ENCODE data around the gene RB1.
"Not testable (repeated sequence)": the region's sequence is repeated elsewhere in the genome, so short reads cannot be mapped to it uniquely, and the experiment has no call there.

RB1 gene

DNA sequence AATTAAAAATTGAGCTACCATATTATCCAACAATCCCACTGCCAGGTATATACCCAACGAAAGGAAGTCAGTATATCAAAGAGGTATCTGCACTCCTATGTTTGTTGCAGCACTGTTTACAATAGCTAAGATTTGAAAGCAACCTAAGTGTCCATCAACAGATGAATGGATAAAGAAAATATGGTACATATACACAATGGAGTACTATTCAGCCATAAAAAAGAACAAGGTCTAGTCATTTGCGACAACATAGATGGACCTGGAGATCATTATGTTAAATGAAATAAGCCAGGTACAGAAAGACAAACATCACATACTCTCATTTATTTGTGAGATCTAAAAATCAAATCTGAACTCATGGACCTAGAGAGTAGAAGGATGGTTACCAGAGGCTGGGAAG lies 52.0 kb downstream of the RB1 start:
- not testable (repeated sequence) for DNase-seq

DNA sequence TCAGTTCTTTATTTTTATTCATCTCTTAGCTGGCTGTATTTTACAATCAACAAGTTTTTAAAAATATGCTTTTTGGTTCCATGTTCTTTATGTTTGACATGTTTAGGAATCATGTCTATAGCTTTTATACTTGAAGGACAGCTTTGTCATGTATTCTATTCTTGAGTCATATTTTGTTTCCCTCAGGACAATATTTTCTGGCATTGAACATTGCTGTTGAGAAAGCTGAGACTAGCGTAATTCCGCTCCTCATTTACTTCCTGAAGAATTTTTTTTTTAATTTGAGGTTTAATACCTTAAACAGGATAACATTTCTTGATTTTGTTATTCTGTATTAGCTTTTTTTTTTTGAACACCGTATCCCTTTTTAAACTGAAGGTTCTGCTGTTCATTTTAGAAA lies 53.2 kb downstream of the RB1 start:
- no peak for DNase-seq

DNA sequence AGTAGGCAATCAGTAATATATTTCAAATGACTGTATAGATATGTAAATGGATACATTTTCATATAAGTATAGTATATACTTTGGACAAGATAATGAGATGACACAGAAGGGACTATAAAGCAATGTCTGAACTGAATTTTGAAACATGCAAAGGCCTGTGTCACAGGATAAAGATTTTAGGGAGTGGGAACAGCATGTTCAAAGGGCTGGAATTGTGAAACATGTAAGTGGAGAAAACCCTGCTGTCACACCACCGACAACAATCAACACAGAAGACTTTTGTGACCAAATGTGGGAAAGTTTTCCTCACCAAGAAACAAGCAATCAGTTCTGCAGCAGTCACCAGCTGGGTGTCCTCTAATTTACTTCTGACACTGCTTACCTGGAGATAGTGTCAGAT lies 66.4 kb downstream of the RB1 start:
- no peak for DNase-seq

DNA sequence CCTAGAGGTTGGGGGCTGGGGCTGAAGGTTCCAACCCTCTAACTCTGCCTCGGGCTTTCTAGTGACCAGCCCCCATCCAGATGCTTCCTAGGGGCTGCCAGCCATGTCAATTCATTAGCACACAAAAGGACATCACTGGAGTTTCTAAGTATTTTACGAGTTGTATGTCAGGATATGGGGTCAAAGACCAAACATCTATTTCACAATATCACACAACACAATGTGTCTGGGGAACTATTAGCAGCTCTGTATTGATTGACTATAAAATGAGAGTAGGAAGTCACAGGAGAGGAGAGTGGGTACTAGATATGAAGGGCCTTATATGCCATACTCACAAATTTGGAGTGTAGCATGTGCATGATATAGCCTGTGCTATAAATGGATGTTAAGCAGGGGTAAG lies 67.3 kb downstream of the RB1 start:
- no peak for DNase-seq

DNA sequence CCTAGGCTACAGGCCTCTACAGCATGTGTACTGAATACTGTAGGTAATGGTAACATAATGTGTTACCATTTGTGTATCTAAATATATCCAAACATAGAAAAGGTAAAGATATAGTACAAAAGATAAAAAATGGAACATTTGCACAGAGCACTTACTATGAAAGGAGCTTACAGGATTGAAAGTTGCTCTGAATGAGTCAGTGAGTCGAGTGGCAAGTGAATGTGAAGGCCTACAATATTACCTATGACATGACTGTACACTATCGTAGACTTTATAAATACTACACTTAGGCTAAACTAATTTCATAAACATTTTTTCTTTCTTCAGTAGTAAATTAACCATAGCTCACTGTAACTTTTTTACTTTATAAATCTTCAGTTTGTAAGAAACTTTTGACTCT lies 74.3 kb downstream of the RB1 start:
- no peak for DNase-seq

DNA sequence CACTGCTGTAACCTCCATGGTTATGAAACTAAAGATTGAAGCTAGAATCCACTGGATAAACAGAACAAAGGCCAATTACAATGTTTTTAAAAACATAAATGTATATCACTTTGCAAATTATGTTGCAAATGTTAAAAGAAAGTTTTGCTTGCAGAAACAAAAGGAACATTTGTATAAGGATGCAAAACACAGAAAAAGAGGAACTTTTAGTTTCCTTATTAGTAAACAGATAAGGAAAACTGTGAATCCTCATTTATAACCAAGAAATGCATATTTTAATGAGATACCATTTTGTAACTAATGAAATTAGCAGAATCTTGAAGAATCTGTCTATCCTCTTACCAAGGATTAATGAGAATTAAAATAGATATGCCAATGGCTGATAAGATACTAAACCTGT lies 77.0 kb downstream of the RB1 start:
- DNase-seq = no peak

DNA sequence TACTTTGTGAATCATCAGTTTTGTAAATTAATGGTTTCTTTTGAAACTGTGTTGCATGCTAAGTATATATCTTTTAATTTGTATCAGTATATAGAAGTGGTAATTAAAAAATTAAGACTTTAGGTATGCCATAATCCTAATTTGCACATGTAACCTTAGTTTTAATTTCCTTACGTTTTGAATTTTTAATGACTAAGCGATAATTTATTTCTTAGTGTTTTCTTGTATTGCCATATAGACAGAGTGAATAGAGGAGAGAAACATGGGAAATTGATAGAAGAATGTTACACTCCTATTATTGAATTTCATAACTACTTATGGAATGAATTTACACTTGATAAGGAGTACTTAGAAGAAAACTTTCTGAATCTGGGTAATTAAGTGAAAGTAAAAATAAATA lies 79.8 kb downstream of the RB1 start:
- no peak for DNase-seq

DNA sequence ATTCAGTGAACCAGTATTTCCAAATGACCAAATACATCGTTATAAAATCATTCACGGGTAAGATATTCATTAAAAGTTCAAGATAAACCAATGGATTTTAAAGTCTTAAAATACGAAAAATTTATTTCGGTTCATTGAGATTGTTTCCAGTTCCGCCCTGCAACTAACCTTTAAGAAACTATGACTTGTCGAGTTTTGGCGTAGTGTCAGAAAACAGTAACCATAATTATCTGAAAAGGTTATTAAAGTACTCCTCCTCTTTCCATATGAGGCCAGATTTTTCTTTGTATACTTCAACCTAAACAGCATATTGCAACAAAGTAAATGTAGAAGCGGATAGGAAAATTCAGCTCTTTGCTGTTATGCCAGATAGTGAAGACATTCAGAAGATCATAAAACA lies 83.3 kb downstream of the RB1 start:
- no peak for DNase-seq

DNA sequence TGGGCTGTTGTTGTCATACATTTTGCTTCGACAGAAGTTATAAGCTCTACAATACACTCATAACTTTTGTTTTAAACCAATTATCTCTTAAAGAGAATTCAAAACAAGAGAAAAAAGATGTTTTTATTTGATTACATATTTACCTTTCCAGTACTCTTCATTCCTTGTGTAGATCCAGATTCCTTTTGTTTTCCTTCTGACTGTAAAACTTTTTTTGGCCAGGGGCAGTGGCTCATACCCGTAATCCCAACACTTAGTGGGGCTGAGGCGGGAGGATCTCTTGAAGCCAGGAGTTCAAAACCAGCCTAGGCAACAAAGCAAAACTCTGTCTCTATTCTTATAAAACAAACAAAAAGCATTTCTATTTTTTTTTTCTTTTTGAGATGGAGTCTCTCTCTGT lies 87.7 kb downstream of the RB1 start:
- no peak for DNase-seq

DNA sequence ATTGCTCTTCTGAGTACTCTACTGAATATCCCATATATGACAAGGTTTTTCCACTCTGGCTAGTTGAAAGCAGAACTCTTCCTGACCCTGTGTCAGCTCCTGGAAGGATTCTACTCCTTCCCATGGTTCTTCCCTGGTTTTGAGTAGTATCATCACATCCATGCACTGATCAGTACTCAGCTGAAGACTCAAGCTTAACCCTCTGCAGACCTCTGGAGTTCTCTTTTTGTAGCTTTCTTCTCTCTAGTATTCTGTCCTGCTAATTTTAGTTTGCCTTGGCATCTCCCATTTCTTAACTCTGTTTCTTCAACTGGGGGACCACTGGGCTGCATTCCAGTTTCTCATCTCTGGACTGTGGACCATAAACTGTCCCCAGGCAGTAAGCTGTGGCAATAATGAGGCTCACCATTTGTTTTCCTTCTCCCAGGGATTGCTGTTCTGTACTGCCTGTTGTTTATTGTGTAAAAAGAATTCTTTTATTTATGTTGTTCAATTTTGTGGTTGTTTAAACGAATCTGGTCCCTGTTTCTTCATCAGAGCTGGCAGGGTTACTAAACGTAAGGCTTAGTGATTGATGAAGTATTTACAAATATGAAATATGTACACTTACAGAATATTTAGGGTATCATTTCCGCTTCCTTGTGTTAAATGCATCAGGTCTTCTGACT lies 89.6 kb downstream of the RB1 start:
- DNase-seq = no peak

DNA sequence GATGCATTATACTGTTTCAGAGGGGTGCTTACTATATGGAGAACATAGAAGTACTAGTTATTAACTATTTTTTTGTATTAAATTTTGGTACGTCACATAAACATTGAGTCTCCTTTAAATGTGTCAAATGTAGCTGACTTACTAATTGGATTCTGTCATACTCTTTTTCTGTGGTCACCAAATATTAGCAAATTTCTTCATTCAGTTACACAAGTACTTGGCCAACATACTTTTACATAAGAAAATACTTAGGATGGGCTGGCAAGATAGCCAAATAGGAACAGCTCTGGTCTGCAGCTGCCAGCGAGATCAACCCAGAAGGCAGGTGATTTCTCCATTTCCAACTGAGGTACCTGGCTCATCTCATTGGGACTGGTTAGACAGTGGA lies 90.1 kb downstream of the RB1 start:
- no peak for DNase-seq

DNA sequence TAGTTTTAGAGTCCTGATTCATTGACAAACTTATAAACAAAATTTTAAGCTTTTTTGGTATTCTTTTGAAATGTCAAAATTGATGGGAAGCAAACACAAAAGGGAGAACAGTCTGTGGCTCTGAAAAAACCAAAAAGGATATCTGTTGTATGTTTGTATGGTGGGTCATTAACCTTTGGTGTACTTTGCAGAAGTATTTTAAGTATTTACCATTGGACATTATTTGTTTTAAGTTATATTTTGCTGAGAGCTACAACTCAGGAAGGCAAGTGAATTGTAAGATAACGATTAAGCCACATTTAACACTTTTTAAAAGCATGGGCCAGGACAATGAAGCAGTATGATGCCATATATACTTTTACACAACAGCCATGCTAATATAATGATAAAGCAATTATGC lies 94.2 kb downstream of the RB1 start:
- DNase-seq = no peak

DNA sequence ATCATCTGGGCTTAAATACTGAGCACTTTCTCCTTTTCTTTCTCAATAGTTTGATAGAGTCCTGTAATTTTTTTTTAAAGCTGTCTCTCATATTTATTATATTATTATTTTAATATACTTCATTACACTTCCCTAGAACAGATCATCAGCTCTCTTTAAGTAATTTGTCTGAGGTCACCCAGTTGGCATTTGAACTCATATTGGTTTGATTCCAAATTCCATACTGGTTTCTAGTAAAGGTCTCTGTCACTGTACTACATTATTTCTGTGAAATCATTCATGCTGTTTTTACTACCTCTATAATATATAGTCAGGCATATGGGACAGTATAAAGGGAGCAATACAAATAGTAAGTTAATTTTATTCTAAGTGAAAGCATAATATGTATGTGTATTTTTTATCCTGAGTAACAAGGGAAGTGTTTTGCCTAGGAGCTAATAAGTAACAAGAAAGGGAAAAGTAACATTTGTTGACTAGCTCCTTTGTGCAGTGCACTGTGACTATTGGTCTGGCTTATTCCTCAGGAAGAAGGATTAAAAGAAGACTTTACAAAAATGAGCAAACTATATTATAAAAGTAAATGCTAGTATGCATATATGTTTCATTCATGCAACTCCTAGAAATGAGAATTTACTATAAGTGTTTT lies 95.0 kb downstream of the RB1 start:
- DNase-seq = no peak

DNA sequence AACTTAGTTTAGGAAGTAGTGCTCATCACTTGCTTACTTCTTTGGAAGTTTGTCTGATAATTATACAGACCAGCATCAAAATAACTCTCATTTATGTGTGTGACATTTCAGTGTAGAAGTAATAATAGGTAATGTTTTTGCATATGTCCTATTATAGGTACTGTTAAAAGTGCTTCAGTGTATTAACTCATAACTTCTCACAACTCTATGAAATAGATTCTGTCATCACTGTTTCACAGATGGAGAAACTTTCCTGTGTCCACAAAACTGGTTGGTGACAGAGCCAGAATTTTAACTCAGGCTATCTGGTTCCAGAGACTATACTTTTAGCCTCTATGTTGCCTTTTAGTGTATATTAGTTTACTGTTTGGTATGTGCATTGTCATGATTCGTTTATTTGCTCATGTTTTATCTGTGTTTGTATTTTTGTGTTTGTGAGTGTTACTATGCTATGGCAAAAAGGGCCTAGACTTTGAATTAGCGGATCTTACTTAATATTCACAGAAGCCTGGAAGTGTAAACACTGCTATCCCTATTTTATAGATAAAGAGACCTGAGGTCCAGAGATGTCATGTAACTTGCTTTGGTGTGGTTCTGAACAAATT lies 96.6 kb downstream of the RB1 start:
- DNase-seq = no peak

DNA sequence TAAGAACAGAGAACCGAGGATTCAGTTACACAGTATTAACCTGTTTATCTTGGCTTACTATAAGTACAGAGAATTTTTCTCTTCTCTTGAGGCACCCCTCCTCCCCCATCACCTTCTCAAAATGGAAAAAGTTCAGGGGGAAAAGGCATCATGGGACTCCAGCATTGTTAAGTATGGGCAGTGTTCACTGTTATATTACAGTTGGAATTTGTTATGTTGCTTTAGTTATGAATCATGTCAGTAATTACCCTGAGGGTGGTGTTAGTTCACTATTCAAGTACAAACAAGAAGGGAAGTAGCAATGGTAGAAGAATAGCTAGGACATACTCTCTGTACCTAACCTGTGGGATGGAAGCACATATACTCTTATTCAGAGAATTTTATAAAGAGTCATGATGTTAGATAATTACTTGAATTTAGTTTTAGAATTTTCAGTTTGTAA lies 97.3 kb downstream of the RB1 start:
- DNase-seq = no peak

DNA sequence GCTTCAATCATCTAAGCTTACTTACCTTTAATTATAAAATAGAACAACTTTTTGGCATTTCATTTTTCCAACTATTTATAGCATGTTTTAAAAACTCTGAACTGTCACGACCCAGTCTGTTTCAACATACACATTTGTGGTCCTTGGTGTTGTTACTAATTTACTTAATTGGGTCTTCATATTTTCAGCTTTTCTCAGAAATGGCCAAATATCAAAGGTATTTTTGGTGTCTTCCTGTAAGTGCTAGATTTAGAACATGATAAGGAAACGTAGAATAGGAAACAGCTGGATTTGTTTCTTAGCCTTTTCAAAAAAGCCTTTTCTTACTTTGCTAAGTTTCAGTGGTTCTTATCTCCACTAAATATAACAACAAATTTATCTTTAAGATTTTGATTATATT lies 97.9 kb downstream of the RB1 start:
- no peak for DNase-seq

DNA sequence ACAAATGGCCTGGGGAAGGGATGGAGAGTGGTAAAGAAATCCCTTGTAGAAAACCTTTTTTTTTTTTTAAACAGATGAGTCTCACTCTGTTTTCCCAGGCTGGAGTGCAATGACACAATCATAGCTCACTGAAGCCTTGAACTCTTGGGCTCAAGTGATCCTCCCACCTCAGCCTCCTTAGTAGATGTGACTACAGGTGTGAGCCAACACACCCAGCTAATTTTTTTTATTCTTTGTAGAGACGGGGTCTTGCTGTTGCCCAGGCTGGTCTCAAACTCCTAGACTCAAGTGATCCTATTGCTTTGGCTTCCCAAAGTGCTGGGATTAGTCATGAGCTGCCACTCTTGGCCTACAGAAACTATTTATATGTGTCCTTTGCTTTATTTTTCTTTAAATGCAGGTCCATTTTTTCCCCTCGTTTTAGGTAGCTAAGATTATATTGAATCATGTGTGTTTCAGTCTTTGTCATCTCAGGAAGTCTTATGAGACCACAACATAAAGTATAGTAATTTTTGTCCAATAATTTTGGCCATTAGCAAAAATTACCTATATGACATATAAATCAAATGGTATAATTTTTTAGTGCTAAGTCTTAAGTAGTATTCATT lies 98.9 kb downstream of the RB1 start:
- no peak for DNase-seq

DNA sequence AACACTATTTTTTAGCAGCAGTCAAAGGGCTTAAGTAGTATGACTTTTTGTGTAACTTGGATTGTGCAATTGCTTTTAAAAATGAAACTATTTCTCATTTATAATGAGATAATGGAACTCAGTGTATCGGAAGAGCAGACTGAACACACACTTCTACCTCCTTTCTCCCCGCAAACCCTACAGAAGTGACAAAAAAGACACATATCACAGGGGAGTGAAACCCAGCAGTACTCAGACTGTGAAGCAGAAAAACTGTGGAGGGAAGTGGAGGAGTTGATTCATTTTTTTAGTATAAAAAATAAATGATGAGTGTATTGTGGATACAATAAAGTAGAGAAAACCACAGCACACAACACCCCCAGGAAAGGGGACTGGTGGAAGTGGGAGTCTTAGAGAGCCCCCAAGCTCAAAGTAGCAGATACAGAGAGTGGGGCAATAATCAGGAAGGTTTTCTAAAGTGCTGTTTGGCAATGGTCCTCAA lies 99.6 kb downstream of the RB1 start:
- DNase-seq = no peak

DNA sequence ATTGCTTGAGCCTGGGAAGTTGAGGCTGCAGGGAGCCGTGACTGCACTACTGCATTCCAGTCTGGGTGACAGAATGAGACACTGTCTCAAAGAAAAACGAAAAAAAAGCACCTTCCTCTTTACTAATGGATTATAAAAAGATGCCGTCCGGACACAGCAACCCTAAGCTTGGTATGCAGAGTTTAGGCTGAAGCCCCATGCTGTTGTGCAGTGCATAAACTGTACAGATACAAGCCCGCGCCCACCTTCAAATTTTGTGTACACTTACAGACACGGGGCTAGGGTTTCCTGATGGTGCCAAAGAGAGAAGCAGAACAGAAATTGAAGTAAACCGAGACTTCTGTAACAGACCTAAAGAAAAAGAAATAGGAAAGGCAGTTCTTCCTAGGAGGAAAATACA lies 100.4 kb downstream of the RB1 start:
- DNase-seq = no peak

DNA sequence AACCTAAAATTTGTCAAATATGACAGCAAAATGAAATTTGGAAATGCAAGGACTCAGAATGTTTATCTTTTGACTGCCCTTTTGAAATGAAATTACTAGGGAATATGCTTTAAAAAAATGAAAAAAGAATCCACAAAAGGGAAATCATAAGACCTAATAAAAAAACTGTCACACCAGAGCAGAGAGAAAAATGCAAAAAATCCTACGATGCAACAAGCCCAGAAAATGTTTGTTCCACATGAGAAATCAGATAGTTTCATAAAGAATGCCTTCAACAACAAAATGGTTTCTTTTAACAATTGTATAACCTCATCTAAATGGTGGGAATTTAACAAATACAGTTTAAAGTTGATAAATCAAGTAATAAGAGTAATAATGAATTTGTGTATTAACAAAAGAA lies 101.4 kb downstream of the RB1 start:
- no peak for DNase-seq

DNA sequence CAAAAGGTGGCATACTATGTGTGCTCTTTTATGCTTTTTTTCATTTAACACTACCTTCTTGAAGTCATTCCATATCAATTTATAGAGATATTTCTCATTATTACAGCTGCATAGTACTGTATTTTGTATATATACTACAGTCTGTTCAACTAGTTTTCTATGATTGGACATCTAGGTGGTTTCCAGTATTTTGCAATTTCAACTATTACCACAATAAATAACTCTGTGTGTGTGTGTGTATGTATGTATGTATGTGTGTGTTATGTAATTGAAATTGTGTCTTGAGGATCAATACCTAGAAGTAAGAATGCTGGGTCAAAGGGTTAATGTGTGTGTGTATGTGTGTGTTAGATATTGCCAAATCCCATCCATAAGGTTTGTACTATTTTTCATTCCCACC lies 102.3 kb downstream of the RB1 start:
- DNase-seq = no peak

DNA sequence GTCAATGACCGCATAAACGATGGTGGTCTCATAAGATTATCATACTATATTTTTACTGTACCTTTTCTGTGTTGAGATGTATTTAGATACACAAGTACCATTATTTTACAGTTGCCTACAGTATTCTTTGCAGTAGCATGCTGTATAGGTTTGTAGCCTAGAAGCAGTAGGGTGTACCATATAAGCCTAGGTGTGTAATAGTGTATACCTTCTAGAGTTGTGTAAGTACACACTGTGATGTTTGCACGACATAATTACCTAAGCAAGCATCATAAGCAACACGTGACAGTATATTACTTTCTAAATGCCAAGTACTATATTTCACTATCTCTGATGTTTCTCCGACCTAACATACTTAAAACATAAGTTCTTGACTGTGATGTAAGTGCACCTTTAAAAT lies 106.6 kb downstream of the RB1 start:
- no peak for DNase-seq

DNA sequence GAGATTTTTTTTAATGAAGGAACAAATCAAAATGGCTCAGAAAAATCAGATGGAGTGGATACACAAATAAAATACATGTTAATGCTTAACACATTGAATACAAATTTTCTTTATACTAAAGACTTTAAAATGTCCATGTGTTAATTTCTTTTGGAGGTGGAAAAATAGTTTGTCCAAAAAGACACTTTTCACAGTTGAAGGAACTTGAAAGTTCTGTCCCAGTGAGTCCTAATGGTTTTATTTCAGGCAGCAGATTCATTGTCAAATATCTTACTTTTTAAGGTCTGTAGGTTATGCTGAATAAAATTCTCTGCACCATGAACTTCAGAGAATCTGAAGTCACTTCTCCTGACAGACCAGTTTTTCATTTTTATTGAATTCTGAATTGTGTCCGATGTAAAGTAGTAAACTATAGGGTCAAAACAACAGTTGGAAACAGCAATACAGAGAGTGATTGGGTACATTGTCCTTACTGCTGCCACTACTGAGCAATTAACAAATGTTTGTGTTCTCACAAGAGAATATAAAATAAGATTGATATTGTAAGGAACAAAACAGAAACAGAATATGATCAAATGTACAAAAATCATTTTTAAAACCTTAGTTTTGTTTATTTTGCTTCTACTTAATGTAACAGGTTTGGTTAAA lies 107.7 kb downstream of the RB1 start:
- DNase-seq = no peak

Measured in NCI-H510A treated with DMSO at 0.1 percent for 48 hours (cell line).